ENCODE measurements around the gene DAB2. TPM values are rescaled to one million over a fixed set of nuclear protein-coding genes. Genes with fewer than 3 reads are reported as not detected.

DAB2 gene
- total RNA-seq, 3 donors from 2014 or later: 112 to 240 (median 119) TPM

- H3K9me3 ChIP-seq: no peaks in the 10 kb centered on the region
- TF ChIP-seq POLR2AphosphoS5 (IDR thresholded peaks at IDR 0.05) (no peak), POLR2A (IDR thresholded peaks at IDR 0.05) (no peak)
- TF ChIP-seq, protein P1, sequence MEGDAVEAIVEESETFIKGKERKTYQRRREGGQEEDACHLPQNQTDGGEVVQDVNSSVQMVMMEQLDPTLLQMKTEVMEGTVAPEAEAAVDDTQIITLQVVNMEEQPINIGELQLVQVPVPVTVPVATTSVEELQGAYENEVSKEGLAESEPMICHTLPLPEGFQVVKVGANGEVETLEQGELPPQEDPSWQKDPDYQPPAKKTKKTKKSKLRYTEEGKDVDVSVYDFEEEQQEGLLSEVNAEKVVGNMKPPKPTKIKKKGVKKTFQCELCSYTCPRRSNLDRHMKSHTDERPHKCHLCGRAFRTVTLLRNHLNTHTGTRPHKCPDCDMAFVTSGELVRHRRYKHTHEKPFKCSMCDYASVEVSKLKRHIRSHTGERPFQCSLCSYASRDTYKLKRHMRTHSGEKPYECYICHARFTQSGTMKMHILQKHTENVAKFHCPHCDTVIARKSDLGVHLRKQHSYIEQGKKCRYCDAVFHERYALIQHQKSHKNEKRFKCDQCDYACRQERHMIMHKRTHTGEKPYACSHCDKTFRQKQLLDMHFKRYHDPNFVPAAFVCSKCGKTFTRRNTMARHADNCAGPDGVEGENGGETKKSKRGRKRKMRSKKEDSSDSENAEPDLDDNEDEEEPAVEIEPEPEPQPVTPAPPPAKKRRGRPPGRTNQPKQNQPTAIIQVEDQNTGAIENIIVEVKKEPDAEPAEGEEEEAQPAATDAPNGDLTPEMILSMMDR (IDR thresholded peaks at IDR 0.05): no peak
- DNase-seq (ENCODE audit: low spot score in 2 of 2): no peak
Measured at GRCh38 chr5:39363217-39363616, 61.6 kb downstream of the DAB2 start.

GRCh38 chr5:39362646-39363045 is 62.1 kb downstream of the DAB2 start:
- intact Hi-C loops (cut with DNase I; ENCODE audit: low total_unique reads): no loop called here
- Histone ChIP-seq H3K4me1 (no peaks in the 10 kb centered on the region), H3K27ac (no peak overlapping the region), H3K4me3 (no peak overlapping the region), H3K27me3 (no peaks in the 10 kb centered on the region), H3K9me3 (no peaks in the 10 kb centered on the region), H3K36me3 (no peaks in the 10 kb centered on the region)
- TF ChIP-seq POLR2A (IDR thresholded peaks at IDR 0.05) (no peak), POLR2AphosphoS5 (IDR thresholded peaks at IDR 0.05) (no peak)
- TF ChIP-seq, protein P1 (IDR thresholded peaks at IDR 0.05): no peak
- DNase-seq (ENCODE audit: low spot score in 2 of 2): no peak

More at GRCh38 chr5:39363217-39363616, 61.6 kb downstream of the DAB2 start:
- H3K4me1 ChIP-seq: no peaks in the 10 kb centered on the region
- no peak overlapping the region for H3K27ac ChIP-seq
- H3K27me3 ChIP-seq: no peaks in the 10 kb centered on the region
- no peak overlapping the region for H3K4me3 ChIP-seq
- H3K36me3 ChIP-seq: no peaks in the 10 kb centered on the region
- intact Hi-C loops (cut with DNase I; ENCODE audit: low total_unique reads): no loop called here

DNA sequence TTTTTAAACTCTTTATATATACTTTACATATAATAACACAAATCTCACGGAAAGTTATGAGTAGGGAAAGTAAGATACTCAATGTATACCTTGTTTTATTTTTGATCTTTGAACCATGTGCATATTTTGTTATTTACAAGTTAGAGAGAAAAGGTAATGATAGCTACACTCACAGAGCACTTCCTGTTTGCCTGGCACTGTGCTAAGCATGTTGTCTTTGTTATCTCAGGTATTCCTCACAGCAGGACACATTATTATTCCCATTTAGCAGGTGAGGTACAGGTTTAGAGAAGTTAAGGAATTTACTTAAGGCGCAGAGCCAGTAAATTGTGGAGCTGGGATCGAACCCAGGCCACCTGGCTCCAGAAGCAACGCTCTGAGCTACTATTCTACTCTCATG is 63.5 kb downstream of the DAB2 start:
- intact Hi-C loops (cut with DNase I; ENCODE audit: low total_unique reads): no loop called here
- DNase-seq (ENCODE audit: low spot score in 2 of 2): no peak
- Histone ChIP-seq H3K27ac (no peak overlapping the region), H3K36me3 (no peaks in the 10 kb centered on the region), H3K9me3 (no peaks in the 10 kb centered on the region), H3K4me1 (no peaks in the 10 kb centered on the region), H3K27me3 (no peaks in the 10 kb centered on the region), H3K4me3 (no peak overlapping the region)
- TF ChIP-seq POLR2AphosphoS5 (IDR thresholded peaks at IDR 0.05) (no peak), POLR2A (IDR thresholded peaks at IDR 0.05) (no peak)
- TF ChIP-seq, protein P1 (IDR thresholded peaks at IDR 0.05): no peak

DNA sequence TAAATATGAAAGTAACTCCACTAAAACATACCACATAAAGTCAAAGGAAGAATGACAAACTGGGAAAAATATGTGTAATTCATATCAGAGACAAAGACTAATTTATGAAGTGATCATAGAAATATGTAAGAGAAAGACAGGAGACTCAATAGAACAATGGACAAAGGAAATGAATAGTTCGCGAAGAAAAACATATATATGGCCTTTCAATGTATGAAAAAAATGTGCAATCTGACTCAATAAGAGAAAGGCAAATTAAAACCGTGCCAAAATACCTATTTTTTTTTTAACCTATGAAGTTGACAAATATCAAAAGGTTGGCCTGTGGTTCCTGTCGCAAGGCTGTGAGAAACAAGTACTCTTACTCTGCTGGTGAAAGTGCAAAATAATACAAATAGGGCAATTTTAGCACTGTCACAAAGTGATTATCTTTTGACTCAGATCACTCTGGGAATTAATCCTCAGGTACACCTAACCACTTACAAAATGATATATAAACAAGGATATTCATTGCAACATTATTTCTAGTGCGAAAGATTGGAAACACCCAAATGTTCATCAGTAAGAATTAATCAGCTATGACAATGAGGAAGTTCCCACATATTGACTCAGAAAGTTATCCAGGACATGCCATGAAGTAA is 64.2 kb downstream of the DAB2 start:
- H3K9me3 ChIP-seq: no peaks in the 10 kb centered on the region
- TF ChIP-seq, protein P1 (IDR thresholded peaks at IDR 0.05): no peak
- no peak for TF ChIP-seq POLR2A (IDR thresholded peaks at IDR 0.05)
- TF ChIP-seq POLR2AphosphoS5 (IDR thresholded peaks at IDR 0.05): no peak
- H3K27me3 ChIP-seq: no peaks in the 10 kb centered on the region
- H3K27ac ChIP-seq: no peak overlapping the region
- intact Hi-C loops (cut with DNase I; ENCODE audit: low total_unique reads): no loop called here
- H3K36me3 ChIP-seq: no peaks in the 10 kb centered on the region
- H3K4me3 ChIP-seq: no peak overlapping the region
- H3K4me1 ChIP-seq: no peaks in the 10 kb centered on the region
- no peak for DNase-seq (ENCODE audit: low spot score in 2 of 2)

GRCh38 chr5:39356263-39356662 is 68.5 kb downstream of the DAB2 start:
- no peak for DNase-seq (ENCODE audit: low spot score in 2 of 2)
- H3K27ac ChIP-seq: no peak overlapping the region
- no peak for TF ChIP-seq POLR2AphosphoS5 (IDR thresholded peaks at IDR 0.05)
- TF ChIP-seq, protein P1 (IDR thresholded peaks at IDR 0.05): no peak
- no peak for TF ChIP-seq POLR2A (IDR thresholded peaks at IDR 0.05)
- no peaks in the 10 kb centered on the region for H3K4me1 ChIP-seq
- H3K36me3 ChIP-seq: no peaks in the 10 kb centered on the region
- H3K4me3 ChIP-seq: no peak overlapping the region
- peaks cover under 1% of the 10 kb centered on the region in 2 donors for H3K9me3 ChIP-seq
- intact Hi-C loops (cut with DNase I; ENCODE audit: low total_unique reads): no loop called here
- H3K27me3 ChIP-seq: no peaks in the 10 kb centered on the region

Measured in breast epithelium (tissue), 4 donors.